Mammary epithelial cell (primary cell): ENCODE data around the gene CIZ1.

Experiments used
- EZH2 ChIP-seq: IDR thresholded peaks from 2 replicates; pipeline ENCODE4 v1.6.1; 2012; ENCODE audit warnings: low read length, inconsistent platforms, borderline replicate concordance
- TF ChIP-seq, protein P1 (sequence below), 2 donors: IDR thresholded peaks in 1 of 2; conservative IDR thresholded peaks in 1 of 2; 2 replicates each; pipeline ENCODE4 v1.5.1; 2011 to 2012; ENCODE audit warnings: inconsistent platforms in 2 of 2, low read length in 2 of 2, mild to moderate bottlenecking in 2 of 2, control low read depth in 1 of 2, low read depth in 1 of 2; ENCODE audit not compliant: insufficient read depth in 1 of 2; ENCODE audit errors: extremely low read depth in 1 of 2

DNA sequence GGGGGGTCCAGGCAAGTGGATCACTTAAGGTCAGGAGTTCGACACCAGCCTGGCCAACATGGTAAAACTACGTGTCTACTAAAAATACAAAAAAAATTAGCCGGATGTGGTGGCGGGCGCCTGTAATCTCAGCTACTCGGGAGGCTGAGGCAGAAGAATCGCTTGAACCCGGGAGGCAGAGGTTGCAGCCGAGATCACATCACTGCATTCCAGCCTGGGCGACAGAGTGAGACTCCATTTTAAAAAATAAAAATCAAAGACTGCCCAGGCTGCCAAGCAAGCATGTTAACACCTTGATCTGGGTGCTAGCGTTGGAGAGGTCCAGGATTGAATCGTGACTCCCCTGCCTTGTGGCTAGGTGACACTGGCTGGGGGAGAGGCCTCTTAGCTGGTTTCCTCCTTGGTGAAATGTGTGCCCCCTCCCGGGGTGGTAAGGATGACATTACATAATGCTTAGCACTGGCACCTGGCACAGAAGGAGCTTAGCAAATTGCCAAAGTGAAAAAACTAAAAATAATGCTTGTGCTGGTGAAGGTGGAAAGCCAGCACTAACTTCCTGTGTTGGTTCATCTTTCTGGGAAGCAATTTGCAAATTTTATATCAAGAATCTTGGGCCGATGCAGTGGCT lies 2.2 kb upstream of the CIZ1 start:
- TF ChIP-seq, protein P1, sequence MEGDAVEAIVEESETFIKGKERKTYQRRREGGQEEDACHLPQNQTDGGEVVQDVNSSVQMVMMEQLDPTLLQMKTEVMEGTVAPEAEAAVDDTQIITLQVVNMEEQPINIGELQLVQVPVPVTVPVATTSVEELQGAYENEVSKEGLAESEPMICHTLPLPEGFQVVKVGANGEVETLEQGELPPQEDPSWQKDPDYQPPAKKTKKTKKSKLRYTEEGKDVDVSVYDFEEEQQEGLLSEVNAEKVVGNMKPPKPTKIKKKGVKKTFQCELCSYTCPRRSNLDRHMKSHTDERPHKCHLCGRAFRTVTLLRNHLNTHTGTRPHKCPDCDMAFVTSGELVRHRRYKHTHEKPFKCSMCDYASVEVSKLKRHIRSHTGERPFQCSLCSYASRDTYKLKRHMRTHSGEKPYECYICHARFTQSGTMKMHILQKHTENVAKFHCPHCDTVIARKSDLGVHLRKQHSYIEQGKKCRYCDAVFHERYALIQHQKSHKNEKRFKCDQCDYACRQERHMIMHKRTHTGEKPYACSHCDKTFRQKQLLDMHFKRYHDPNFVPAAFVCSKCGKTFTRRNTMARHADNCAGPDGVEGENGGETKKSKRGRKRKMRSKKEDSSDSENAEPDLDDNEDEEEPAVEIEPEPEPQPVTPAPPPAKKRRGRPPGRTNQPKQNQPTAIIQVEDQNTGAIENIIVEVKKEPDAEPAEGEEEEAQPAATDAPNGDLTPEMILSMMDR (conservative IDR thresholded peaks at IDR 0.05 in 1 of 2, IDR thresholded peaks at IDR 0.05 in 1 of 2; ENCODE audit: extremely low read depth in 1 of 2, insufficient read depth in 1 of 2, low read depth in 1 of 2, low read length in 2 of 2) = no peak
- TF ChIP-seq EZH2 = no peak
